IMR-90 (cell line): ENCODE results near the gene NPPB.

Source experiments
- BHLHE40 ChIP-seq: fragments of 150-350 bp; IDR thresholded peaks from 2 replicates; pipeline ENCODE4 v1.6.1; 2016; ENCODE audit warnings: mild to moderate bottlenecking, low read depth, low read length
- CEBPB ChIP-seq: IDR thresholded peaks from 2 replicates; pipeline ENCODE4 v1.6.1; 2012; ENCODE audit warnings: low read depth, low read length, improper control_type of control experiment
- CHD1 ChIP-seq: IDR thresholded peaks from 2 replicates; pipeline ENCODE4 v1.6.1; 2012; ENCODE audit warnings: low read depth, low read length, improper control_type of control experiment
- CTCF ChIP-seq: conservative IDR thresholded peaks from 2 replicates; pipeline ENCODE4 v1.5.1; 2012; ENCODE audit warnings: mild to moderate bottlenecking, low read depth, low read length, improper control_type of control experiment
- MAZ ChIP-seq: IDR thresholded peaks from 2 replicates; pipeline ENCODE4 v1.6.1; 2012; ENCODE audit warnings: low read depth, mild to moderate bottlenecking, low read length, improper control_type of control experiment, moderate library complexity, borderline replicate concordance
- MXI1 ChIP-seq: IDR thresholded peaks from 2 replicates; pipeline ENCODE4 v1.6.1; 2012; ENCODE audit warnings: low read depth, mild to moderate bottlenecking, low read length, moderate library complexity, borderline replicate concordance
- NFE2L2 ChIP-seq: fragments of 150-350 bp; IDR thresholded peaks from 2 replicates; pipeline ENCODE4 v1.6.1; 2016; ENCODE audit warnings: low read depth, mild to moderate bottlenecking, low read length
- POLR2A ChIP-seq: IDR thresholded peaks from 2 replicates; pipeline ENCODE4 v1.6.1; 2012; ENCODE audit warnings: mild to moderate bottlenecking, low read depth, low read length
- RAD21 ChIP-seq: IDR thresholded peaks from 2 replicates; pipeline ENCODE4 v1.6.1; 2012; ENCODE audit warnings: low read length, improper control_type of control experiment
- RCOR1 ChIP-seq: IDR thresholded peaks from 2 replicates; pipeline ENCODE4 v1.6.1; 2012; ENCODE audit warnings: mild to moderate bottlenecking, low read length, improper control_type of control experiment; ENCODE audit not compliant: insufficient replicate concordance
- SMC3 ChIP-seq: fragments of 150-350 bp; IDR thresholded peaks from 2 replicates; pipeline ENCODE4 v1.6.1; 2016; ENCODE audit warnings: low read depth, mild to moderate bottlenecking, antibody characterized with exemption, low read length, moderate library complexity
- USF2 ChIP-seq: fragments of 150-350 bp; IDR thresholded peaks from 2 replicates; pipeline ENCODE4 v1.6.1; 2017; ENCODE audit warnings: mild to moderate bottlenecking, antibody characterized with exemption, low read length, low read depth
- TF ChIP-seq, protein P1 (sequence below): fragments of 150-350 bp; IDR thresholded peaks from 2 replicates; pipeline ENCODE4 v1.6.1; 2016; ENCODE audit warnings: low read depth, mild to moderate bottlenecking, low read length, moderate library complexity, borderline replicate concordance

DNA sequence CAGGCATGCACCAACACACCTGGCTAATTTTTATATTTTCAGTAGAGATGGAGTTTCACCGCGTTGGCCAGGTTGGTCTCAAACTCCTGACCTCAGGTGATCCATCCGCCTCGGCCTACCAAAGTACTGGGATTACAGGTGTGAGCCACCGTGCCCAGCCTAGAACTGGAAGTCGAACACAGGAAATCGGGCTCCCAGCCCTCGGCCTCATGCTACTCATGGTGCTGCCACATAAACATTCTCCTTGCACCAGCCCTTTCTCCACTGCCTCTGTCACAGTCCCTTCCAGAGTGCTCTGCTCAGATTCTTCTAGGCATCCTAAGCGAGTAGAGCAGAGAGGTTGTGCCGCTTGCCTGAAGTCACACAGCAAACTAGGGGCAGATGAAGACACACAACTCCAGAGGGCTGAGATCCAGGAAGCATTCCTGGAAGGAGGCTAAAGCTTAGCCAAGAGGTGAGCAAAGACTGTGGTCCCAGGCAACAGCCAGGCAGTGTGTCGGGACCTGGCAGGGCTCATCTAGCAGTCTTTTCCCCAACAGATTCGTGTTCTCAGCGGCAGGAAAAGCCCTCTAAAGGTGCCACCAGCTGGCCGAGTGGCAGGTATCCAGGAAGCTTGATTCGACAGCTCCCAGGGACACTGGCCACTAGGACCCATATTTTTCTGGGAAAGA lies 29.6 kb upstream of the NPPB start:
- TF ChIP-seq CTCF (no peak), USF2 (no peak), POLR2A (no peak), BHLHE40 (no peak), CEBPB (no peak), RCOR1 (no peak), CHD1 (no peak), SMC3 (no peak), RAD21 (no peak), NFE2L2 (no peak), MXI1 (no peak), MAZ (no peak)
- TF ChIP-seq, protein P1, sequence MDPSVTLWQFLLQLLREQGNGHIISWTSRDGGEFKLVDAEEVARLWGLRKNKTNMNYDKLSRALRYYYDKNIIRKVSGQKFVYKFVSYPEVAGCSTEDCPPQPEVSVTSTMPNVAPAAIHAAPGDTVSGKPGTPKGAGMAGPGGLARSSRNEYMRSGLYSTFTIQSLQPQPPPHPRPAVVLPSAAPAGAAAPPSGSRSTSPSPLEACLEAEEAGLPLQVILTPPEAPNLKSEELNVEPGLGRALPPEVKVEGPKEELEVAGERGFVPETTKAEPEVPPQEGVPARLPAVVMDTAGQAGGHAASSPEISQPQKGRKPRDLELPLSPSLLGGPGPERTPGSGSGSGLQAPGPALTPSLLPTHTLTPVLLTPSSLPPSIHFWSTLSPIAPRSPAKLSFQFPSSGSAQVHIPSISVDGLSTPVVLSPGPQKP: no peak
